Measurements from ENCODE around the gene MPL. TPM values are rescaled to one million over a fixed set of nuclear protein-coding genes. Genes with fewer than 3 reads are reported as not detected.

The MPL gene
- total and polyA plus RNA-seq, 2 of the 13 experiments (the other 11 are each of a cell fraction or from before 2014, with no cell fraction given): not detected

DNA sequence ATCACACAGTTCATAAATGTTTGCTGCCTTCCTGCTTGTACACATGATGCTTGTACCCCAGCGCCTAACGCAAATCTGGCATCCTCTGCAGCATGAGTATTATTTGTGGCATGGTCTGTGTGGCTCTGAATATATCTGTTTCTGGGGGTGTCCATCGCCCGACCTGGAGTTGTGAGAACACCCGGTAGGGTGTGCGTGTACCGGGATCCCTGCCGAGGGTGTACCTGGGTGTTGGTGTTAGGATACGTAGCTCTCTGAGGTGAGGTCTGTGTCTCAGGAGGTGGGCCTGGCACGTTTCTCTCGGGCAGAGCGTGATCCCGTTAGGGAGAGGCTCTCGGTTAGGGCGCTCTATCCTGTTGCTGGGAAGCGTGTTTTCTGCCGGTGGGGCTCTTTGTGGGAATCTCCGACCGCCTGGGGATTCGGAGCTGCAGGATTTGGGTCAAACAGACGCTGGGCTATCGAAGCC lies 10.8 kb downstream of the MPL start (continued):
- TF ChIP-seq, protein P1, sequence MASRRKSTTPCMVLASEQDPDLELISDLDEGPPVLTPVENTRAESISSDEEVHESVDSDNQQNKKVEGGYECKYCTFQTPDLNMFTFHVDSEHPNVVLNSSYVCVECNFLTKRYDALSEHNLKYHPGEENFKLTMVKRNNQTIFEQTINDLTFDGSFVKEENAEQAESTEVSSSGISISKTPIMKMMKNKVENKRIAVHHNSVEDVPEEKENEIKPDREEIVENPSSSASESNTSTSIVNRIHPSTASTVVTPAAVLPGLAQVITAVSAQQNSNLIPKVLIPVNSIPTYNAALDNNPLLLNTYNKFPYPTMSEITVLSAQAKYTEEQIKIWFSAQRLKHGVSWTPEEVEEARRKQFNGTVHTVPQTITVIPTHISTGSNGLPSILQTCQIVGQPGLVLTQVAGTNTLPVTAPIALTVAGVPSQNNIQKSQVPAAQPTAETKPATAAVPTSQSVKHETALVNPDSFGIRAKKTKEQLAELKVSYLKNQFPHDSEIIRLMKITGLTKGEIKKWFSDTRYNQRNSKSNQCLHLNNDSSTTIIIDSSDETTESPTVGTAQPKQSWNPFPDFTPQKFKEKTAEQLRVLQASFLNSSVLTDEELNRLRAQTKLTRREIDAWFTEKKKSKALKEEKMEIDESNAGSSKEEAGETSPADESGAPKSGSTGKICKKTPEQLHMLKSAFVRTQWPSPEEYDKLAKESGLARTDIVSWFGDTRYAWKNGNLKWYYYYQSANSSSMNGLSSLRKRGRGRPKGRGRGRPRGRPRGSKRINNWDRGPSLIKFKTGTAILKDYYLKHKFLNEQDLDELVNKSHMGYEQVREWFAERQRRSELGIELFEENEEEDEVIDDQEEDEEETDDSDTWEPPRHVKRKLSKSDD (CRISPR knock-in tag; IDR thresholded peaks at IDR 0.05; ENCODE audit: low read depth): no peak
- TF ChIP-seq TEAD3 (CRISPR knock-in tag; optimal IDR thresholded peaks at IDR 0.05; ENCODE audit: borderline replicate concordance): no peak
- no peak for TF ChIP-seq ZNF224 (CRISPR knock-in tag; IDR thresholded peaks at IDR 0.05)
- TF ChIP-seq DR1 (CRISPR knock-in tag; IDR thresholded peaks at IDR 0.05): no peak; the same call in 1 of the 2 replicates
- TF ChIP-seq ZNF530 (CRISPR knock-in tag; IDR thresholded peaks at IDR 0.05; ENCODE audit: low read depth): no peak
- TF ChIP-seq, protein P2, sequence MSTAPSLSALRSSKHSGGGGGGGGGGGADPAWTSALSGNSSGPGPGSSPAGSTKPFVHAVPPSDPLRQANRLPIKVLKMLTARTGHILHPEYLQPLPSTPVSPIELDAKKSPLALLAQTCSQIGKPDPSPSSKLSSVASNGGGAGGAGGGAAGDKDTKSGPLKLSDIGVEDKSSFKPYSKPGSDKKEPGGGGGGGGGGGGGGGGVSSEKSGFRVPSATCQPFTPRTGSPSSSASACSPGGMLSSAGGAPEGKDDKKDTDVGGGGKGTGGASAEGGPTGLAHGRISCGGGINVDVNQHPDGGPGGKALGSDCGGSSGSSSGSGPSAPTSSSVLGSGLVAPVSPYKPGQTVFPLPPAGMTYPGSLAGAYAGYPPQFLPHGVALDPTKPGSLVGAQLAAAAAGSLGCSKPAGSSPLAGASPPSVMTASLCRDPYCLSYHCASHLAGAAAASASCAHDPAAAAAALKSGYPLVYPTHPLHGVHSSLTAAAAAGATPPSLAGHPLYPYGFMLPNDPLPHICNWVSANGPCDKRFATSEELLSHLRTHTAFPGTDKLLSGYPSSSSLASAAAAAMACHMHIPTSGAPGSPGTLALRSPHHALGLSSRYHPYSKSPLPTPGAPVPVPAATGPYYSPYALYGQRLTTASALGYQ (CRISPR knock-in tag; IDR thresholded peaks at IDR 0.05): no peak
- TF ChIP-seq, protein P3, sequence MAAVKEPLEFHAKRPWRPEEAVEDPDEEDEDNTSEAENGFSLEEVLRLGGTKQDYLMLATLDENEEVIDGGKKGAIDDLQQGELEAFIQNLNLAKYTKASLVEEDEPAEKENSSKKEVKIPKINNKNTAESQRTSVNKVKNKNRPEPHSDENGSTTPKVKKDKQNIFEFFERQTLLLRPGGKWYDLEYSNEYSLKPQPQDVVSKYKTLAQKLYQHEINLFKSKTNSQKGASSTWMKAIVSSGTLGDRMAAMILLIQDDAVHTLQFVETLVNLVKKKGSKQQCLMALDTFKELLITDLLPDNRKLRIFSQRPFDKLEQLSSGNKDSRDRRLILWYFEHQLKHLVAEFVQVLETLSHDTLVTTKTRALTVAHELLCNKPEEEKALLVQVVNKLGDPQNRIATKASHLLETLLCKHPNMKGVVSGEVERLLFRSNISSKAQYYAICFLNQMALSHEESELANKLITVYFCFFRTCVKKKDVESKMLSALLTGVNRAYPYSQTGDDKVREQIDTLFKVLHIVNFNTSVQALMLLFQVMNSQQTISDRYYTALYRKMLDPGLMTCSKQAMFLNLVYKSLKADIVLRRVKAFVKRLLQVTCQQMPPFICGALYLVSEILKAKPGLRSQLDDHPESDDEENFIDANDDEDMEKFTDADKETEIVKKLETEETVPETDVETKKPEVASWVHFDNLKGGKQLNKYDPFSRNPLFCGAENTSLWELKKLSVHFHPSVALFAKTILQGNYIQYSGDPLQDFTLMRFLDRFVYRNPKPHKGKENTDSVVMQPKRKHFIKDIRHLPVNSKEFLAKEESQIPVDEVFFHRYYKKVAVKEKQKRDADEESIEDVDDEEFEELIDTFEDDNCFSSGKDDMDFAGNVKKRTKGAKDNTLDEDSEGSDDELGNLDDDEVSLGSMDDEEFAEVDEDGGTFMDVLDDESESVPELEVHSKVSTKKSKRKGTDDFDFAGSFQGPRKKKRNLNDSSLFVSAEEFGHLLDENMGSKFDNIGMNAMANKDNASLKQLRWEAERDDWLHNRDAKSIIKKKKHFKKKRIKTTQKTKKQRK (IDR thresholded peaks at IDR 0.05; ENCODE audit: low read length): no peak
- no peak for TF ChIP-seq GTF2F1 (IDR thresholded peaks at IDR 0.05; ENCODE audit: low read length)
- TF ChIP-seq ZNF572 (CRISPR knock-in tag; IDR thresholded peaks at IDR 0.05): no peak
- no peak for TF ChIP-seq ZNF746 (CRISPR knock-in tag; IDR thresholded peaks at IDR 0.05)
- no peak for TF ChIP-seq KDM5B (CRISPR knock-in tag; IDR thresholded peaks at IDR 0.05; ENCODE audit: borderline replicate concordance)
- TF ChIP-seq, protein P4, sequence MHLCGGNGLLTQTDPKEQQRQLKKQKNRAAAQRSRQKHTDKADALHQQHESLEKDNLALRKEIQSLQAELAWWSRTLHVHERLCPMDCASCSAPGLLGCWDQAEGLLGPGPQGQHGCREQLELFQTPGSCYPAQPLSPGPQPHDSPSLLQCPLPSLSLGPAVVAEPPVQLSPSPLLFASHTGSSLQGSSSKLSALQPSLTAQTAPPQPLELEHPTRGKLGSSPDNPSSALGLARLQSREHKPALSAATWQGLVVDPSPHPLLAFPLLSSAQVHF (CRISPR knock-in tag; IDR thresholded peaks at IDR 0.05): no peak
- TF ChIP-seq ELF3 (CRISPR knock-in tag; IDR thresholded peaks at IDR 0.05): no peak
- TF ChIP-seq KAT2B (IDR thresholded peaks at IDR 0.05; ENCODE audit: borderline replicate concordance, low read depth, low read length): no peak
- TF ChIP-seq ZNF615 (CRISPR knock-in tag; IDR thresholded peaks at IDR 0.05; ENCODE audit: borderline replicate concordance): no peak
- no peak for TF ChIP-seq CC2D1A (CRISPR knock-in tag; IDR thresholded peaks at IDR 0.05)
- TF ChIP-seq FLYWCH1 (CRISPR knock-in tag; IDR thresholded peaks at IDR 0.05): no peak
- TF ChIP-seq RBFOX2 (IDR thresholded peaks at IDR 0.05; ENCODE audit: low read depth, low read length): no peak
- TF ChIP-seq, protein P5, sequence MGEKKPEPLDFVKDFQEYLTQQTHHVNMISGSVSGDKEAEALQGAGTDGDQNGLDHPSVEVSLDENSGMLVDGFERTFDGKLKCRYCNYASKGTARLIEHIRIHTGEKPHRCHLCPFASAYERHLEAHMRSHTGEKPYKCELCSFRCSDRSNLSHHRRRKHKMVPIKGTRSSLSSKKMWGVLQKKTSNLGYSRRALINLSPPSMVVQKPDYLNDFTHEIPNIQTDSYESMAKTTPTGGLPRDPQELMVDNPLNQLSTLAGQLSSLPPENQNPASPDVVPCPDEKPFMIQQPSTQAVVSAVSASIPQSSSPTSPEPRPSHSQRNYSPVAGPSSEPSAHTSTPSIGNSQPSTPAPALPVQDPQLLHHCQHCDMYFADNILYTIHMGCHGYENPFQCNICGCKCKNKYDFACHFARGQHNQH (CRISPR knock-in tag; IDR thresholded peaks at IDR 0.05): no peak
- TF ChIP-seq, protein P6, sequence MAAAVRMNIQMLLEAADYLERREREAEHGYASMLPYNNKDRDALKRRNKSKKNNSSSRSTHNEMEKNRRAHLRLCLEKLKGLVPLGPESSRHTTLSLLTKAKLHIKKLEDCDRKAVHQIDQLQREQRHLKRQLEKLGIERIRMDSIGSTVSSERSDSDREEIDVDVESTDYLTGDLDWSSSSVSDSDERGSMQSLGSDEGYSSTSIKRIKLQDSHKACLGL (CRISPR knock-in tag; IDR thresholded peaks at IDR 0.05): no peak

Measured in HepG2 (cell line).